NCI-H1694 treated with DMSO at 0.1 percent for 48 hours (cell line): ENCODE data around the gene CHTF8.
A peak's percentile ranks its signal among the peaks of the same experiment; 100 is the strongest.

ENCODE experiments used
- DNase-seq: peaks from one replicate; lab custom pipeline; 2025; lab: John Stamatoyannopoulos, UW

The CHTF8 gene

DNA sequence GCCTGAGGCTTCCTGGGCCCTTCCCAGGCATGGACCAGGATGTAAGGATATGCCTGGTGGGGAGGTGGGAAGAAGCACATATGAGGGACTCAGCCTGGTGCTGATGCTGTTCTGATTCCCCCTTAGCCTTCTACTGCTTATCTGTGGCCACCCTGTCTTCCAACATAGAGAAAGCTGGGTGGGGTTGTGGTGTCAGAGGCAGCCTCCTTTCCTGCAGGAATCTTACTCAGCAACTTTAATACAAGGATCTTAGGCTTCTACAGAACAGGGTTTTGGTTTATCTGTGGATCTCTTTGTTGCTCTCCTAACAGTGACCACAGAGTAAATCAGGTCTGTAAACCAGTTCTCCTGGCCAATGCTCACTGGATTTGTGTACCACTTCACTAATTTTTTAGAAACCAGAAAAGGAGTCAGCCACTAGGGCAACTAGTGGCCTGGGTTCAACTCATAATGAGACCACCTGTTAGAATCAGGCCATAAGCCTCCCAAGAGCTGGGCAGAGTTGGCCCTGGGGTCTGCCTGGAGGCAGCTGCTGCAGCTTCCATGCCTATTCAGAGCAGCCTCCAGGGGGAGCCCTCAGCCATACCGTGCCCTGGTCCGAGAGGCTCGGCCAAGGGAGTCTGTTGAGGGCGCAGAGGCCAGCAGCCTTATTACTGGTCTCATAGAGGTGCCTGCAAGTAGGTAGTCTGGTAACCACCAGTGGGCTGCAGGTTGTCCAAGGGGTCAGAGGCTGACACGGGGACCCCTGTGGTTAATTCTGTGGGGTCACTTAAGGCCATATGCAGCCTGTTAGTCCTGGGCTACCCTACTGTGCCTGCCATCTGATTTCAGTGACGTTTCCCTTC, 19.9 kb downstream of the CHTF8 start:
- DNase-seq, result peak; percentile 13

GRCh38 chr16:69111876-69112230, 20.5 kb downstream of the CHTF8 start:
- no peak for DNase-seq

DNA sequence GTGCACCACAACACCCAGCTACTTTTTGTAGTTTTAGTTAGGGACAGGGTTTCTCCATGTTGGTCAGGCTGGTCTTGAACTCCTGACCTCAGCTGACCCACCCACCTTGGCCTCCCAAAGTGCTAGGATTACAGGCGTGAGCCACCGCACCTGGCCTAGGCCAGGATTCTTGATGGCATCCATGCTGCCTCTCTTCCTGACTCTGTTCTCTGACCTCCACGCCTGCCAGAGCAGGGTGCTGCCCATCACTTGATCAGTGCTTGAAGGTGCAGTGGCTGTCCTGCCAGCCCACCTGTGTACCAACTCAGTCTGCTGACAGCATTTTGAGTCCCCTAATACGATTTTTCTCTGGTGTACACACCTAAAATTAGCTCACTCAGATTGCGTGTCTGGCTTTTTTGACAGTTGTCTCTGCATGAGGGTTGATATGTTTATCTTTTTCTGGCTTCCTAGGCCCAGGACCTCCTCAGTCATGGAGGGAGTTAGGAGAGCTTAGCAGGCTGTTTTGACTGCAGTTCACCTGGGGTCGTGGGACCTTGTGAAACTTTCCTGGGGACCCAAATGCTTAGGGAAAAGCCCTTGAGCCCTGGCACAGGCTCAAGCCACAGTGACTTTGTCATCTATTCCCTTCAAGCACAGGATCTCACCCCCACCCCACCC, 21.0 kb downstream of the CHTF8 start:
- DNase-seq, result no peak

DNA sequence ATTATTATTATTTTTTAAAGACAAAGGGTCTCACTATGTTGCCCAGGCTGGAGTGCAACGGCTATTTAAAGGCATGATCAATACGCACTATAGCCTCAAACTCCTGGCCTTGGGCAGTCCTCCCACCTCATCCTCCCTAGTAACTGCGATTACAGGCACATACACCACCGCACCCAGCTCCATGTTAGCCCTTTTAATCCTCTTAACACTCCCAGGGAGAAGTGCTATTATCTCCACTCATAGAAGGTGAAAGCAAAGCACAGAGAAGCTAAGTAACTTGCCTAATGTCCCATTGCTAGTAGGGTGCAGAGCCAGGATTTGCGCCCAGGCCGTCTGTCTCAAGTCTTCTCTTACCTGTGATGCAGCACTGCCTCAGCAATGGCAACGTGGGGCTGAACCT, 22.0 kb downstream of the CHTF8 start:
- DNase-seq, result no peak

GRCh38 chr16:69109486-69110270, 22.7 kb downstream of the CHTF8 start:
- no peak for DNase-seq

GRCh38 chr16:69108905-69109252, 23.5 kb downstream of the CHTF8 start:
- no peak for DNase-seq

DNA sequence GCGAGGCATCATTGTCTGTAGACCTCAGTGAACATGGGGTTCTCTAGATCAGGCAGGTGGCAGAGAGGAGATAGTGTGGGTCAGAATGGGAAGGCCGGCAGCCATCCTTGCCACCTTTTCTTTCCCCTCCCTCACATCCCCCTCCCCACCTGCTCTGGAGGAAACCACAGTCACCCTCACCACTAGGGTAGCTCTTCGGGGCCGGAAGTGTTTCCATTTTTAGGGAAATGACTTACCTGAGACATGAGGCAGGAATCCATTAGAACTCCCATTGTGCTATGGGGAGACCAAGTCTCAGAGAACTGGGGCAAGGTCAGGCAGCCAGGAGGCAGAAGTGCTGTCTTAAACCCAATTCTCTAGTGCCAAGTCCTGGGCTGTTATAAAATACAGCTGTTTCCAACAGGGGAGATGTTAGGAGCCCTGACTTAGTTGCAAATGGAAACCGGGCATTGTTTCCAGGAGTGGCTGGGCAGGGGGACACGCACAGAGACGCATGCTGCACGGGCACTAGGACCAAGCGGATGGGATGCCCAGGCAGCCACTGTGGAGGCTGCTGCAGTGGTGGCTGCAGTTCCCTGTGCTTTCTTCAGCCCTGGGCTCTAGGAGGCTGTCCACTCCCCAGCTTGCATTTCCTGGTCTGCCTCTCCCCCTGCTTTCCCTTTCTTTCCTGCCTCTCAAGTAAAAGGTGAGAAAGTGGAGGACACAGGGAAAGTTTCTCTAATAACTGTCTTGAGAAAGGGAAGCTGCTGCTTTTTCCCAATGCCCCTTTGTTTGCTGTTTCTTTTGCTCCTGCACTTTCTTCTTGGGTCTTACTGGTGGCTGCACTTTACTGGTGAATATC, 24.1 kb downstream of the CHTF8 start:
- DNase-seq, result no peak

- DNase-seq, result no peak
Observed at GRCh38 chr16:69107316-69107962, 24.9 kb downstream of the CHTF8 start.

GRCh38 chr16:69106491-69107315, 25.7 kb downstream of the CHTF8 start:
- no peak for DNase-seq

- DNase-seq, result peak; percentile 53
Observed at GRCh38 chr16:69105501-69106361, 26.7 kb downstream of the CHTF8 start, which contains the start of gene HAS3. TSS of gene HAS3 (plus strand) at chr16:69105653. CDS start at chr16:69109396, 3,743 bp downstream.

GRCh38 chr16:69100071-69100691, 32.2 kb downstream of the CHTF8 start:
- no peak for DNase-seq

GRCh38 chr16:69095193-69095592, 37.2 kb downstream of the CHTF8 start:
- no peak for DNase-seq

- DNase-seq, result no peak
Observed at GRCh38 chr16:69094501-69094900, 37.9 kb downstream of the CHTF8 start.

DNA sequence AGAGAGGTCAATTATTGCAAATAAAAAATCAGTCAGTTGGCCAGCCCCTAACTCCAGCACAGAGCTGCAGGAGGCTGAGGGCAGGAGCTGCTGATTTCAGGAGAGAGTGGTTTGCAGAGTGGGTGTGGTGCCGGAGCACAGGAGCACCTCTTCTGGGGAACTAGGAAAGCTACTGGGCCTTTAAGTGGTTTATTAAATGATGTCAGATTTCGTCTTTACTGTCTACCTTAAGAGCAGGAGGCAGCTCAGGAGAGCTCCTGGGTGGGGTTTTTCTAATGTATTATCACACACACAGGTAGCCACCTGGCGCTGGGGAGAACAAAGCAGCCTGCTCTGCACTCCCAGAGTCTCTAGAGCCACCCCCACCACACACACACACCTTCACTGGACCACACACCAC, 38.4 kb downstream of the CHTF8 start:
- DNase-seq, result no peak

DNA sequence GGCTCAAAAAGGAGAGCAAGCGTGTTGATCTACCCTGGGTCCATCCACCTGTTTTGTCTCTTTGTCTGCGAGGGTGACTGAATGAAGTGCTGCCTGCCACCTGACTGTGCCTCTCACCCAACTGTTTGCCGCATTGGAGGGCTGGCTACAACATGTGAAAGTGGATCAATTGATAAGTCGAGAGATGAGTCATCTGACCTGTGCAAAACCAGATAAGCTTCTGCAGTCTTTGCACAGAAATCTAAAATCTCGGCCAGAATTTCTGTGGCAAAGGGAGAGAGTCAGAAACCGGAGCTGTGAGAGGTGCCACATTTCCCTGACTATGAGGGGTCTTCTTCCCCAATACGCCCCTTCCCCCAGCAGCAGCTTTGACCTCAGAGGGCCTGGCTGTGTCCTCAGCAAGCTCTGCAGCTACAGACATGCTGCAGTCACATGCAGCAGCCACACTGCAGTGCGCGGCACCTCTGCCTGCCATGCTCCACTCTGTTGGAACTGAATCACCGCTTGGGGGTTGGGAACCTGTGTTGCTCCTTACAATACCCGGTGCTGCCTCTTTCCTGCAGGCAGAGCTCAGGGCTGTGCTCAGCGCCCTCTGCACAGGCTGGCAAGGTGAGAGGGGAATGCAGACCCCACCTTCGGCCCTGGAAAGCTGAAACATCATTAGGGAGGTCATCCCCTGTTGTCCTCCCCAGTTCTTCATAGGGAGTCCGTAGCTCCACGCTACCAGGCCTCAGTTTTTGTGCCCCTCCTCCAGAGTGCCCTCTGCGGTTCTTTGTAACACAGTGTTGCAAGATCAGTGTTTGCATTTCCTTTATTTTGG, 43.1 kb downstream of the CHTF8 start:
- peak; percentile 61 for DNase-seq

DNA sequence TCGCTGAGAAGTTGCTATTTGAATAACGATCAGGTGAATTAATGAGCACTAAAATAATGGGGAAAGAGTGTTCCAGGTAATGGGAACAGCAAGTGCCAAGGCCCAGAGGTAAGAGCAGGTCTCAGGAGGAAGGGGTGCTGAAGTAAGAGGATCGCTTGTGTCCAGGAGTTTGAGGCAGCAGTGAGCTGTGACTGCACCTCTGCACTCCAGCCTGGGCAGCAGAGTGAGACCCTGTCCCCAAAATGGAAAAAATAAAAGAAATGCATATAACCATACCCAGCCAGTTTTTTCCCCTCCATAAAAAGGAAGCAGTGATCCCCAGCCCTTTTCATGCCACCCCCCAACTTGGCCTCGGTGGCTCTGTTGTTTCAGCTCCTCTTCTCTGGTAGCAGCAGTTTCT, 43.7 kb downstream of the CHTF8 start:
- DNase-seq, result no peak

DNA sequence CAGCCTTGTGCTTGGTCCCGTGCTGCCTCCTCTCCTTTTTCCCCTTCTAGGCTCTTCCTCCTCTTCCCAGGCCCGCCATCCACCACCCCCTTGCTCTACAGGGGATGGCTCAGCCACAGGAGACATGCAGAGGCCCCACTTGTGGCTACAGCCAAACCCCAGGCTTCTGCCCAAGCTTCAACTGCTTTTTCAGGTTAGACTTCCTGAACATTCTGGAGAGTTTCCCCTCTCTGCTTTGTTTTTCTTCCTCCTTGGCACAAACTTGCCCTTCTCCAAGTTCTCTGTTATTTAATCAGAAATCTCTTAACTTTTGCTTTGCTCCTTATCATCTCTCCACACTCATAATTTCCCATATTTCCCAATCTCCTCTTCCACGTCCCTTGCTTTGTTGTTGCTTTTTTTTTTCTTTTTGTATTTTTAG, 45.2 kb downstream of the CHTF8 start:
- DNase-seq, result no peak

- no peak for DNase-seq
Observed at GRCh38 chr16:69085032-69085695, 47.2 kb downstream of the CHTF8 start.
